Astrocyte (in vitro differentiated cells and primary cell): ENCODE measurements around the gene MAFB.

Experiments used
- CTCF ChIP-seq: IDR thresholded peaks from 2 replicates; pipeline ENCODE4 v1.5.1; 2011; ENCODE audit warnings: low read depth, mild to moderate bottlenecking, inconsistent platforms, low read length, moderate library complexity; ENCODE audit not compliant: insufficient read depth
- EZH2 ChIP-seq: IDR thresholded peaks from 2 replicates; pipeline ENCODE4 v1.6.1; 2012; ENCODE audit warnings: mild to moderate bottlenecking, low read length, inconsistent platforms; ENCODE audit not compliant: insufficient read depth

- no peak for TF ChIP-seq CTCF
- no peak for TF ChIP-seq EZH2
These were observed 48.4 kb downstream of the MAFB start for GRCh38 chr20:40640667-40641066.
